ENCODE results near the gene ITGAD.

DNA sequence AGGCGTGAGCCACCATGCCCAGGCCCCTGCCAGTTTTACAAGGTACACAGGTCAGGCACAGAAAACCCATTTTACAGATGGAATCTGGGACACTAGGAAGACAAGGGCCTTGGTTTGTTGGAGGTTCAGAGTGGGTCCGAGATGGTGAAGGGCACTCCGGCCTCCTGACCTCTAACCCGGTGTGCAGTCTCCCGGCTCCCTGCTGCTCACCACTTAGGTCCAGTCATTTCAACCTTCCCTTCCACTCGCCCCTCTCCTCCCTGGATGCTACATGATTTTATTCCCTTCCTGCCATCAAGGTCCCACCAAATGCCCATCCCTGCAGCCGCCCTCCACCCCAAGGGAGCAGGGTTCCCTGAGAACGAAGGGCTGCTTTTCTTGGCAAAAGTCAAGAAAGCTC, 29.4 kb upstream of the ITGAD start:
- TF ChIP-seq SIN3A (IDR thresholded peaks at IDR 0.05; ENCODE audit: borderline replicate concordance, low read depth, low read length), result no peak
- no peak for TF ChIP-seq MEF2A (IDR thresholded peaks at IDR 0.05; ENCODE audit: borderline replicate concordance, low read depth)
- TF ChIP-seq FOXM1 (IDR thresholded peaks at IDR 0.05; ENCODE audit: low read depth), result no peak
- no peak for TF ChIP-seq TCF12 (IDR thresholded peaks at IDR 0.05)
- TF ChIP-seq, protein P1, sequence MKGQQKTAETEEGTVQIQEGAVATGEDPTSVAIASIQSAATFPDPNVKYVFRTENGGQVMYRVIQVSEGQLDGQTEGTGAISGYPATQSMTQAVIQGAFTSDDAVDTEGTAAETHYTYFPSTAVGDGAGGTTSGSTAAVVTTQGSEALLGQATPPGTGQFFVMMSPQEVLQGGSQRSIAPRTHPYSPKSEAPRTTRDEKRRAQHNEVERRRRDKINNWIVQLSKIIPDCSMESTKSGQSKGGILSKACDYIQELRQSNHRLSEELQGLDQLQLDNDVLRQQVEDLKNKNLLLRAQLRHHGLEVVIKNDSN (IDR thresholded peaks at IDR 0.05; ENCODE audit: borderline replicate concordance, low read depth), result no peak
- TF ChIP-seq, protein P2, sequence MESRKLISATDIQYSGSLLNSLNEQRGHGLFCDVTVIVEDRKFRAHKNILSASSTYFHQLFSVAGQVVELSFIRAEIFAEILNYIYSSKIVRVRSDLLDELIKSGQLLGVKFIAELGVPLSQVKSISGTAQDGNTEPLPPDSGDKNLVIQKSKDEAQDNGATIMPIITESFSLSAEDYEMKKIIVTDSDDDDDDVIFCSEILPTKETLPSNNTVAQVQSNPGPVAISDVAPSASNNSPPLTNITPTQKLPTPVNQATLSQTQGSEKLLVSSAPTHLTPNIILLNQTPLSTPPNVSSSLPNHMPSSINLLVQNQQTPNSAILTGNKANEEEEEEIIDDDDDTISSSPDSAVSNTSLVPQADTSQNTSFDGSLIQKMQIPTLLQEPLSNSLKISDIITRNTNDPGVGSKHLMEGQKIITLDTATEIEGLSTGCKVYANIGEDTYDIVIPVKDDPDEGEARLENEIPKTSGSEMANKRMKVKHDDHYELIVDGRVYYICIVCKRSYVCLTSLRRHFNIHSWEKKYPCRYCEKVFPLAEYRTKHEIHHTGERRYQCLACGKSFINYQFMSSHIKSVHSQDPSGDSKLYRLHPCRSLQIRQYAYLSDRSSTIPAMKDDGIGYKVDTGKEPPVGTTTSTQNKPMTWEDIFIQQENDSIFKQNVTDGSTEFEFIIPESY (IDR thresholded peaks at IDR 0.05; ENCODE audit: borderline replicate concordance, low read depth), result no peak

Data from SK-N-SH (cell line).